Measurements from ENCODE around the gene OARD1.
"Not testable (repeated sequence)": the region's sequence is repeated elsewhere in the genome, so short reads cannot be mapped to it uniquely, and the experiment has no call there.

OARD1 gene

DNA sequence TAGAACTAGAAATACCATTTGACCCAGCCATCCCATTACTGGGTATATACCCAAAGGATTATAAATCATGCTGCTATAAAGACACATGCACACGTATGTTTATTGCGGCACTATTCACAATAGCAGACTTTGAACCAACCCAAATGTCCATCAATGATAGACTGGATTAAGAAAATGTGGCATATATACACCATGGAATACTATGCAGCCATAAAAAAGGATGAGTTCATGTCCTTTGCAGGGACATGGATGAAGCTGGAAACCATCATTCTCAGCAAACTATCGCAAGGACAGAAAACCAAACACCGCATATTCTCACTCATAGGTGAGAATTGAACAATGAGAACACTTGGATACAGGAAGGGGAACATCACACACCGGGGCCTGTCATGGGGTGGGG, 56.3 kb downstream of the OARD1 start:
- not testable (repeated sequence) for H3K9me3 ChIP-seq (ENCODE audit: insufficient read depth, low read depth, low read length); H3K9ac ChIP-seq (ENCODE audit: low read depth, low read length); H3K27ac ChIP-seq (ENCODE audit: low read length); H3K27me3 ChIP-seq (ENCODE audit: insufficient read depth, low read length); H3K4me3 ChIP-seq (ENCODE audit: low read length); H3K36me3 ChIP-seq (ENCODE audit: insufficient read depth, low read depth, low read length); H3K4me1 ChIP-seq (ENCODE audit: insufficient read depth, low read length)

DNA sequence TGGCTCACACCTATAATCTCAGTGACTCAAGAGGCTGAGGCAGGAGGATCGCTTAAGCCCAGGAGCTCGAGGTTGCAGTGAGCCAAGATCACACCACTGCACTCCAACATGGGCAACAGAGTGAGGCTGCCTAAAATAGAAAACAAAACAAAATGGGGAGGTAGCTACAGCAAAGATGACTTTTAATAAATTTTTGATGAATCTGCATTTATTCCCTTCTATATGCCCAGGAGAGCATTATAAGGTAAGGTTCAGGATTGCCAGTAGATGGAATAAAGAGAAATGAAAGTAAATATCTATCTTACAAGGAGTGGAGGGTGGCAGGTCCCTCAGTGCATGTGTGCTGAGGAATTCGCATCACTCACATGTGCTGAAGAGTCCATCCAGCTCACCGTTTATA, 57.4 kb downstream of the OARD1 start:
- Histone ChIP-seq H3K27me3 (ENCODE audit: insufficient read depth, low read length) (no peaks in the 10 kb centered on the region), H3K4me3 (ENCODE audit: low read length) (no peak overlapping the region), H3K9ac (ENCODE audit: low read depth, low read length) (no peak overlapping the region), H3K27ac (ENCODE audit: low read length) (no peak overlapping the region), H3K9me3 (ENCODE audit: insufficient read depth, low read depth, low read length) (no peaks in the 10 kb centered on the region), H3K4me1 (ENCODE audit: insufficient read depth, low read length) (no peaks in the 10 kb centered on the region), H3K36me3 (ENCODE audit: insufficient read depth, low read depth, low read length) (no peaks in the 10 kb centered on the region)

Measured in iPS-20b (cell line).